ENCODE results near the gene CIT.
"Not testable (repeated sequence)": the region's sequence is repeated elsewhere in the genome, so short reads cannot be mapped to it uniquely, and the experiment has no call there.

Gene CIT

GRCh38 chr12:119658166-119658565, 219.0 kb downstream of the CIT start:
- H3K4me3 Mint-ChIP-seq, H3K4me1 Mint-ChIP-seq, H3K27ac Mint-ChIP-seq, DNase-seq, ATAC-seq, H3K27me3 Mint-ChIP-seq: not testable (repeated sequence)
- peaks cover 0 to 10% of the 10 kb centered on the region in 2 donors for H3K9me3 Mint-ChIP-seq

GRCh38 chr12:119657001-119657400, 220.1 kb downstream of the CIT start:
- H3K27ac Mint-ChIP-seq, ATAC-seq, DNase-seq, H3K4me1 Mint-ChIP-seq, H3K4me3 Mint-ChIP-seq, H3K27me3 Mint-ChIP-seq: not testable (repeated sequence)
- H3K9me3 Mint-ChIP-seq = peaks cover 5 to 10% of the 10 kb centered on the region in 2 donors

GRCh38 chr12:119652665-119653064, 224.5 kb downstream of the CIT start:
- Mint-ChIP-seq H3K9me3 (peaks cover 5 to 10% of the 10 kb centered on the region in 2 donors), H3K27me3 (no peaks in the 10 kb centered on the region), H3K27ac (no peak overlapping the region), H3K4me1 (no peaks in the 10 kb centered on the region), H3K4me3 (no peak overlapping the region)
- peak; percentile 92 for ATAC-seq
- no peak for DNase-seq

GRCh38 chr12:119649202-119649808, 227.8 kb downstream of the CIT start:
- H3K4me3 Mint-ChIP-seq = no peak overlapping the region
- no peaks in the 10 kb centered on the region for H3K27me3 Mint-ChIP-seq
- no peak for DNase-seq
- no peak overlapping the region for H3K27ac Mint-ChIP-seq
- H3K9me3 Mint-ChIP-seq = peaks cover 5 to 10% of the 10 kb centered on the region in 2 donors
- no peaks in the 10 kb centered on the region for H3K4me1 Mint-ChIP-seq
- ATAC-seq = no peak

- H3K9me3 Mint-ChIP-seq = no peaks in the 10 kb centered on the region
- DNase-seq (no peak), ATAC-seq (no peak)
- H3K27ac Mint-ChIP-seq = peak overlapping the region in 1 of 2 donors; percentile 19
- no peak overlapping the region for H3K4me3 Mint-ChIP-seq
- peaks cover 11% of the 10 kb centered on the region for H3K27me3 Mint-ChIP-seq
- H3K4me1 Mint-ChIP-seq = no peaks in the 10 kb centered on the region
Measured at GRCh38 chr12:119645535-119646059, 231.5 kb downstream of the CIT start.

GRCh38 chr12:119644930-119645329, 232.2 kb downstream of the CIT start:
- no peaks in the 10 kb centered on the region for H3K9me3 Mint-ChIP-seq
- no peaks in the 10 kb centered on the region for H3K4me1 Mint-ChIP-seq
- no peak overlapping the region for H3K4me3 Mint-ChIP-seq
- H3K27me3 Mint-ChIP-seq = peaks cover 11% of the 10 kb centered on the region
- H3K27ac Mint-ChIP-seq = no peak overlapping the region
- ATAC-seq = no peak
- DNase-seq = no peak

GRCh38 chr12:119642986-119643385, 234.1 kb downstream of the CIT start:
- H3K4me1 Mint-ChIP-seq = no peaks in the 10 kb centered on the region

More at GRCh38 chr12:119642986-119643385, 234.1 kb downstream of the CIT start:
- ATAC-seq (no peak), DNase-seq (no peak)
- no peak overlapping the region for H3K27ac Mint-ChIP-seq
- H3K27me3 Mint-ChIP-seq = peaks cover 11% of the 10 kb centered on the region
- no peaks in the 10 kb centered on the region for H3K9me3 Mint-ChIP-seq
- no peak overlapping the region for H3K4me3 Mint-ChIP-seq

All from stimulated activated naive CD8-positive, alpha-beta T cell treated with anti-CD3 and anti-CD28 coated beads, Interleukin-15, amount 100 ng/mL, for 72 hours (primary cell).